Activated effector memory CD4-positive, alpha-beta T cell treated with Interleukin-2 at 50 U/mL for 16 hours (primary cell): ENCODE data around the gene MRPL28.
"Not testable (repeated sequence)": the region's sequence is repeated elsewhere in the genome, so short reads cannot be mapped to it uniquely, and the experiment has no call there.

ENCODE experiments used
- DNase-seq: peaks from one replicate; pipeline ENCODE4 v3.0.0-alpha.2; 2020

The MRPL28 gene

DNA sequence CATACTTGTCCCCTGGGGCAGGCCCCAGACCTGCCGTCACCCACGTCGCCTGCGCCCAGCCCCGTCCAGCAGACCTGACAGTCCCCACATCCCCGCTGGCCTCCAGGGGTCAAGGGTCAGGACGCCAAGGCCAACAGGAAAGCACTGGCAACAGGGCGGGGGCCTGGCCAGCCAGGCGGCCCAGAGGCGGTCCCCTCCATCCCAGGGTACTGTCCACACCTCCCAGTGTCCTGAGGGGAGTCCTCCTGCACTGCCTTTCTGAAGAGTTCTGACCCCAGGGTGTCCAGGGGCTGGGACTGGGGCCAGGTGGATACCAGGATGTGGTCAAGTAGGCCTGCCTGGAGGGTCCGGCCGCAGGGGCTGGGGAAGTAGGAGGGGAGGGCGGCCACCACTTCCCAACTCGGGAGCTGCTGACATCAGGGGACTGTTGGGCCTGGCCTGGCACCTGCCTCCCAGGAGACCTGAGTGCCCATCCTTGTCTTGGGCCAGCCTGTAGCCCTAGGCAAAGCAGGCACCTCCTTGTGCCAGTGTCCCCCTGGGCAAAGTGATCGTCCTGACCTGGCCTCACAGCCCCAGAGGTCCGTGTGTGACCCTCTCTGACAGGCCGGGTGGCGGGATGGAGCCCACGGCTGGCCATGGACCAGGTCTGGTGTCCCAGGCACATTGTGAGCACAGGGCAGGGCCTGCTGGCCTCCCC lies 11.1 kb downstream of the MRPL28 start:
- DNase-seq, result no peak

DNA sequence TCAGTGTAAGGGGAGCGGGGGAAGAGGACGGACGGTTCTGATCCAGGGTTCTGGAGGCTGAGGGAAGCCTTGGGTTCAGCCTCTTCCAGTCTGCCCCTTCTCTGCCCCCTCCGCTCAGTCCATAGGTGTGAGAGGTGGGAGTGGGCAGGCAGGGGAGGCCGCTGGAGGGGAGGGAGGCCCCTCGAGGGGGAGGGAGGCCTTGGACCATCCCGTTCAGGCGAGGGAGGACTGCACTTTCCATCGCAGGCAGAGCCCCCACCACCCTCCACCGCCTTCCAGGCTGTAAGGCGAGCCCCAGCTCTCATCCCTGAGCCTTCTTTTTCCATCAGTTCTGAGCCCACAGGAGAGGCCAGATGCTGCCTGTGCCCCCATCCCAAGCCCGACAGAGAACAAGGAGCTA lies 13.6 kb downstream of the MRPL28 start:
- DNase-seq, result no peak

DNA sequence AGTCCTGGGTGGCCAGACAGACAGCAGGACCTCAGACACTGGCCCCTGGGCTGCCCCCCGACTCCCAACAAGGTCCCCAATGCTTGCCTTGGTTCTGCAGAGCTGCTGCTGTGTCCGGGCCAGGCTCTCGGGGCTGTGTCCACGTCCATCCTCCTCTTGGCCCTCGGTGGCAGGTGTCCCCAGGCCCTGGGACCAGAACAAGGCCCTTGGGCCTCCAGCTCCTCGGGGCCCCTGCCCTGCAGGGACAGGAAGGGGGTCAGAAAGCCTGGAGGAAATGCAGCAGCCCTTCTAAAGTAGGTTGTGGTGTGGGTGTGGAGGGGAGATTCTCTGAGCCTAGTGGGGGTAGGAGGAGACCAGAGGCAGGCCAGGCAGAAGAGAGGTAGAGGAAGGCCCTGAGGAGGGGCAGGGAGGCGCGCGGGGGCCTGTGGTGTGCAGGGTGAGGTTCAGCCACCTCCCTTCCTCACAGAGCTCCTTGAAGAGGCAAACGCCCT lies 15.3 kb downstream of the MRPL28 start:
- DNase-seq, result peak; percentile 62

DNA sequence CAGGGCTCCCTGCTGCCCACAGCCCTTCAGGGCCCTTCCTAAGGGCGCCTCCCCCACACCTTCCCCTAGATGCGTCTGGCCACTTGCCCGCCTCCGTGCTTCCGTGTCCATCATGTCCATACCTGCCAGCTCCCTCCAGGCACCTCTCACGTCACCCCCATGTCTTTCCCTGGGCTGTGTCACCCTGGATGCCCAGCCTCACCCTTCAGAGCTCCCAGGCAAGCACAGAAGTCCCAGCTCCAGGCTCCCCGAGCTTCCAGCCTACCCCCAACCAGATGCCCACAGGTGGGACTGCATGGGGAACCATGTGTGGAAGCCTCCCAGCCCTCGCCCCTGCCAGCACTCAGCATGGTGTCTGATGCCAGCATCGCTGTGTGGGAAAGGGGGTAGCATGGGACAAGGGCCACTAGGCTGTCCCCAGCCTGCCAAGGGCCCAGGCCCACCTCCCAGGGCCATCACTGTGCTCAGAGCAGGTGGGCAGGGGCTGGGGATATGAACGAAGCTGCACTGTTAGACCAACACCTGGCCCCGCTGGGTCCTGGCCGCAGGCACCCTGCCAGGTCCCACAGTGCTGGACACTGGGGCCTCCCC lies 16.0 kb downstream of the MRPL28 start:
- no peak for DNase-seq

DNA sequence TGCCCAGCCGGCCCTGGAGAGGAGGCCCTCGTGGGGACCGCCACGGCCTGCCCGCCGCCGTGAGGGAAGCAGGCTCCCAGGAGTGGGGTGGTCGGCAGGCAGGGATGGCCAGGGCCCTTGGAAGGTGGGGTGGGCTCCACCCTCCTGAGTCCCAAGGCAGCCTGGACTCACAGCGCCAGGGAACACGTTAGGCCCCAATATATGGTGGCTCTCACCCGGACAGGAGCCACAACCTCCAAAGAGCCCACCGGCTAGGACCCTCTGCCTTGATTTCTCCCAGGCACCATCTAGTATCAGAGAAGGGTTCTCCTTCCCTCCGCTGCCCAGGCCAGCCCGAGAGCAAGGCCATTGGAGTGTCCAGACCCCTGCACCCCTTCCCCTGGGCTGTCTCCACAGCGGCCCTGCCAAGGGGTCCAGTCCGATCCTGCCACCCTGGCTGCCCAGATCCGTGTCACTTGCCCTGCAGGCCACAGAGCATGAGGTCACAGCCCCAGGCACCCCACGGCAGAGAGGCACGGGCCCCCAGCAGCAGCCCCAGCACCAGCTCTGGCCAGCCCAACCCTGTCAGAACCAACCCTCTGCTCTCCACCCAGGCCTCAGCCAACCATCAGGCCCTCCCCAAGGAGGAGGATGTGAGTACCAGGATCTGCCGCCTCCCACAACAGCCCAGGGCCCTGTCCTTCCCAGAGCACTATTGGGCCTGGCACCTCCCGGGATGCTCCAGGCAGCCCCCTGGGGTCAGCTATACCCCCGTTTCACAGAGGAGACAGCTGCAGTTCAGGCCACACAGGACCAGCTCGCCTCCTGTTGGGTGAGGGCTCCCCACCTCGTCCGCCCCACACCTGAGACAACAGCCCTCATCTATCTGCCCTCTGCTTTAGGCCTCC lies 16.7 kb downstream of the MRPL28 start:
- DNase-seq, result no peak

DNA sequence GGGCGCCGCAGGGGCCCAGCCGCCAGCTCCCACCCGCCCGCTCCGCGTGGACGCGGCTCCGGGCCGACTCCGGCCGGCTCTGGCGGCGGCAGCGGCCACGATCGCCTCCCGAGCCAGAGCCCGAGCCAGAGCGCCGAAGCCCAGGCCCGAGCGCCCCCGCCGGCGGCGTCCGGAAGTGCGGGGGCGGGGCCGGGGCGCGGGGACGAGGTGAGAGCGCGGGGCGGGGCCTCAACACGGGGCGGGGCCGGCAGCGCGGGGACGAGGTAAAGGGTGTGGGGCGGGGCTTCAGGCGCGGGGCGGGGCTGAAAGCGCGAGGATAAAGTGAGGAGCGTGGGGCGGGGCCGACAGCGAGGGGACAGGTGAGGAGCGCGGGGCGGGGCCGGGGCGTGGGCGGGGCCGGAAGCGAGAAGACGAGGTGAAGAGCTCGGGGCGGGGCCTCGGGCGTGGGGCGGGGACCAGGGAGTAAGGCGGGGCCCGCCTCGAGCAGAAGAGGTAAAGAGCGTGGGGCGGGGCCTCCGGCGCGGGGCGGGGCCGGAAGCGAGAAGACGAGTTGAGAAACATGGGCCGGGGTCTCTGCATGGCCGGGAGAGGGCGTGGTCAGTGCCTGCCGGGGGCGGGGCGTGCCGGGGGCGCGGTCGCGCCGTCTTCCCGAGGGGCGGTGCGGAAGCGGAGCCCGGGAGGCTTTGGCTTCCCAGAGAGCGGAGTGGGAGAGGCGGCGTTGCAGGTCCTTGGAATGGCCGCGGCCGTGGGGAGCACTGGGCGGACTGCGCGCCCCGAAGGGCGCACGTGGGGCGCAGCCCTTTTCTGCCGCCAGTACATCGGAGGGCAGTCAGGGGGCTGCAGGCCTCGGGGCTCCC lies 17.6 kb downstream of the MRPL28 start, which contains the start of gene AXIN1:
AXIN1 (minus strand) TSS at position 177 of the 857 bp plus-strand sequence. CDS start 5,698 bp downstream, outside the sequence.
- DNase-seq, result peak; percentile 99

DNA sequence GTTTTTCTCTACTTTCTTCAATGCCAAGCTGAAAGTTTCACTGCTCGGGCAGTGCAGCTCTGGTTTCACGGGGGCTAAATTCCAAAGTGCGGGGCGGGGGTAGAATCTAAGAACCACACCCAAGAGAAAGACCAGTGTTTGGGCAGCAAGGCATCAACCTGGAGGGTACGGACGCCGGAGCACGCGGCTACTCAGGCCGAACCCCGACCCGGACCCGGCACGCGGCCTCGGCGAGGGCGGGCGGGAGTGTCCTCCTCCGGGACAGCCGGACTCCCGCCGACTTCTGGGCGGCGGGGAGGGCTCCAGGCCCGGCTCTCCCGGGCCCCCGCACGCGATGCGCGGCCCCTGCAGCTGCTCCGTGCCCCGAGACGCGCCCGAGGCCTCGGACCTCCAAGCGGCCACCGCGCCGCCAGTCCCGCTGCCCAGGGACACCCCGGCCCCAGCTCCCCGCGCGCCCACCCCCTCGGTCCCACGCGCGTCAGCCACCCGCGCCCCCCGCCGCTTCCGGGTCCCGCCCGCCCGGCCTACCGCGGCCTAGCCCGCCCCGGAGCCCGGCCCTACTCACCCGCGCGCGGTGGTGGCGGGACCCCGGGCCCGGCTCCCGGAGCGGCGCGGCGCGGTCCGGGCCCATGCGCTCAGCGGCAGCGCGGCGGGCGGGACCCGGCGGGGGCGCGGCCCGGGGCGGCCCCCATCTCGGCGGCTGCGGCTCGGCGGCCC lies 18.4 kb downstream of the MRPL28 start:
- DNase-seq, result no peak

DNA sequence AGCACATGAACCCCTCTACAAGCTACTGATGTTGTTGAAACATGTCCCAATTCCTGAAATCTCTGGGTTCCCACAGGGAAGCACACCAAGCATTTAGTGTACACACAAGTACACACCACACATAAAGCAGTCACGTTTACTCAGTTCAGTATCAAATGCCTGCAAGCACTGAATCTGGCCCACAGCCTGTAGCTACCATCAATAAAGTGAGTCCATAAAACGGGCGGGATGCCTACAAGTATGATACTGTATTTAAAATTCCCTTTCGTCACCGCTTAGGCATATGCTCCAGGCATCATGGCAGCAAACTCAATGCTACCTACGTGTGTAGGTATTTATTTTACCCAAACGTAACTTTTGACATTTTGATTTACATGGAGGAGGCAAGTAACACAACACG lies 20.1 kb downstream of the MRPL28 start:
- no peak for DNase-seq

DNA sequence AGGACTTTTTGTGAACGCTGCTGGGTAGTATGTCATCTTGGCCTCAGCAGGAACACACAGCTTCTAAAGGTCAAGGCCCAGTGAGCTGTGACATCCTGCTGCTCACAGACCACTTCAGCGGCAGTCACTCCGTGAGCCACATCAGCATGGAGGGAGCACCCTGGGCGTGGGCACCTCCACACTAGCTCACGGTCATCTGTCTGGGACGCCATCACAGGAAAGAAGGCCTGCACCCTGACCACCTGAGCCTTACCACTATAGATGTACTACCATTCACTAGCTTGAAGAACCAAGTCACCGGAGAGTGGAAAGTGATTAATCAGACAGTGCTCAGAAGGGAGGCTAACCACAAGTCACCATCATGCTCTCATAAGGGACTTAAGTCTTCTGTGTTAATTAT lies 21.1 kb downstream of the MRPL28 start:
- DNase-seq, result no peak

DNA sequence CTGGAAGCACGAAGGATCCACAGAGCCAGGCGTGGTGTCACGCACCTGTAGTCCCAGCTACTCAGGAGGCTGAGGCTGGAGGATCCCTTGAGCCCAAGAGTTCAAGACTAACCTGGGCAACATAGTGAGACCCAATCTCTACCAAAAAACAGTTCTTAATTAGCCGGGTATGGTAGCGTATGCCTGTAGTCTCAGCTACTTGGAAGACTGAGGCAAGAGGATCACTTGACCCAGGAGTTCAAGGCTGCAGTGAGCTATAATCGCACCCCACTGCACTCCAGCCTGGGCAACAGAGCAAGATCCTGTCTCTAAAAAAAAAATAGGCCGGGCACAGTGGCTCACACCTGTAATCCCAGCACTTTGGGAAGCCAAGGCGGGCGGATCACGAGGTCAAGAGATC lies 21.8 kb downstream of the MRPL28 start:
- DNase-seq, result not testable (repeated sequence)

DNA sequence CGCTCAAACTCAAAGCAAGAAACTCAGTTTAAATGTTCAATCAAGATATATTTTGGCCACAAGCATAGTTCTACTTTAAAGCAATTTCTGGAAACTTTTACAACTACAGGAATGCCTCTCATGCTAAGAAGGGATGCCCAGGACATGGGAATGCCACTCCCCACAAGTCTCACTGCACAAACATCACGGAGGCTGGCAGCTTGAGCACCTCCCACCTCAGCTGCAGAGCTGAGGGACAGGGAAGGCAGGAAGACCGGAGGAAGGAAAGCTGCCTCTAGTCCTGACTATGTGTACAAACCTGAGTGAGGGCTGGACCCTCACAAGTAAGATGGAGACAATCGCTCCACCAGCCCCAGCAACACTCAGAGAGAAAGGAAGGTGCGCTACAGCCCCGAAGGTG lies 23.1 kb downstream of the MRPL28 start:
- no peak for DNase-seq

DNA sequence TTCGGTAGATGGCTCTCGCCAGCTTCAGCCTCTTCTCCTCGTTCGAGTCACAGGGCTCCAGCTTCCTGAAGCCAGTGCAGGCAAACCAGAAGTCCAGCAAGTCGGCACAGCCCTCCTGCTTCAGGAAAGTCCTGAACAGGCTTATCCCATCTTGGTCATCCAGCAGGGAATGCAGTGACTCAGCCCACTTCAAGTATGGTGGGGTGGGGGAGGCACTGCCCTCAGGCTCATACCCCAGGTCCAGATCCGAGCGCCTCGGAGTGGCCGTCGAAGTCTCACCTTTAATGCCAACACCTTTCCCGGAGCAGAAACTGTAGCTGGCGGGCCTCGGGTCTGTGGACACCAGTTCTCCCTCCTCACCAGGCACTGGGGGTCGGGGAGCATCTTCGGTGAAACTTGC lies 23.8 kb downstream of the MRPL28 start:
- DNase-seq, result no peak

DNA sequence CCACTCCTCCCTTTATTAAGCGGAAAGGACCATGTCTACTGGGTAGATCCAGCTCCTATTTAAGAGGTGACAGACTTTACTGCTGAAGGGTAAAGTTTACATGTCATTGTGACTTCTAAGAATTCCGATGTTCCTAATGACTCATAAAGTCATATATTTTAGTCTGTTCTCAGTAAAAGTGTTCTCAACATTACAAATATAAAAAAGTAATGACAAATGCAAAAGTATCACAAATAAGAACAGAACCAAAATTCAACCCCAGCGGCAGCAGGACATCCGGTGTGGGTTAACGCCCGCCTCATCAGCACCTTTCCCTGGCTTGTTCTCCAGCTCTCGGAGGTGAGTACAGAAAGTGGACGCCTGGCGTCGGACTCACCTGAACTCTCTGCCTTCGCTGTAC lies 24.6 kb downstream of the MRPL28 start:
- no peak for DNase-seq

DNA sequence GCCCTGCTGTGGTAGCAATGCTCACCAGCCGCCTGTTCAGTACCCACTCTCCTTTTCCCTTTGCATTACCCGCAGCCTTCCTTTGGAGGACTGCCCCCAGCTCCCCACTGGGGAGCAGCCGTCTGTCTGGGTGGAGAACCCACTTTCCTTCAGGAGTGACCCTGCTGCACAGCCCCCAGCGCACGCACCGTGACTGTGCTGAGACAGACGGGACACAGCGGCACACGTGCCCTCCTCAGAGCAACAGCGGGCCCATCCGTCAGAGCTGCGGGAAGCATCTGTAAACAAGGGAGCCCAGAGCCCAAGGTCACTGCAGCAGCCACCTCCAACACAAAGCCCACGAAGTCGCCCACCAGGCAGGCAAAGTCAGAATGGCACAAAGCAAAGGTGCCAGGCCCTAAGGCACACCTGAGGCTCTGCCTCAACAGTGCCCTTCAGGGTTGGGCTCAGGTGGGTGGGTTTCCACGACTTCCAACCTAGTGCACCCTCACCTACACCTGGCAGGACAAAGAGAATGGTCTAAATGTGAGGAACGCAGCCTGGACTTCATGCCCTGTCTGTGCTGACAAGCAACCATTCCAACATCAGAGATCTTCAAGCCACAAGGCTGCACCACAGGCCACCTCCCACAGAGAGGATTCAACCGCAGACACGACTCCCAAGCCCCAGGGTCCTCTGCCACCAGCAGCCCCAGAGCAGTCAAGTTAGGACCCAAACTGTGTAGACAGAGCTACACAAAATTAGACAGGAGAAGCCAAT lies 27.7 kb downstream of the MRPL28 start:
- no peak for DNase-seq

DNA sequence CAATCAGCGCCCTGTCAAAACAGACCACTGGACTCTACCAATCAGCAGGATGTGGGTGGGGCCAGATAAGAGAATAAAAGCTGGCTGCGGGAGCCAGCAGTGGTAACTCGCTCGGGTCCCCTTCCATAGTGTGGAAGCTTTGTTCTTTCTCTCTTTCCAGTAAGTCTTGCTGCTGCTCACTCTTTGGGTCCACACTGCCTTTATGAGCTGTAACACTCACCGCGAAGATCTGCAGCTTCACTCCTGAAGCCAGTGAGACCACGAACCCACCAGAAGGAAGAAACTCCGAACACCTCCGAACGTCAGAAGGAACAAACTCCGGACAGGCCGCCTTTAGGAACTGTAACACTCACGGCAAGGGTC lies 28.4 kb downstream of the MRPL28 start:
- DNase-seq, result not testable (repeated sequence)

DNA sequence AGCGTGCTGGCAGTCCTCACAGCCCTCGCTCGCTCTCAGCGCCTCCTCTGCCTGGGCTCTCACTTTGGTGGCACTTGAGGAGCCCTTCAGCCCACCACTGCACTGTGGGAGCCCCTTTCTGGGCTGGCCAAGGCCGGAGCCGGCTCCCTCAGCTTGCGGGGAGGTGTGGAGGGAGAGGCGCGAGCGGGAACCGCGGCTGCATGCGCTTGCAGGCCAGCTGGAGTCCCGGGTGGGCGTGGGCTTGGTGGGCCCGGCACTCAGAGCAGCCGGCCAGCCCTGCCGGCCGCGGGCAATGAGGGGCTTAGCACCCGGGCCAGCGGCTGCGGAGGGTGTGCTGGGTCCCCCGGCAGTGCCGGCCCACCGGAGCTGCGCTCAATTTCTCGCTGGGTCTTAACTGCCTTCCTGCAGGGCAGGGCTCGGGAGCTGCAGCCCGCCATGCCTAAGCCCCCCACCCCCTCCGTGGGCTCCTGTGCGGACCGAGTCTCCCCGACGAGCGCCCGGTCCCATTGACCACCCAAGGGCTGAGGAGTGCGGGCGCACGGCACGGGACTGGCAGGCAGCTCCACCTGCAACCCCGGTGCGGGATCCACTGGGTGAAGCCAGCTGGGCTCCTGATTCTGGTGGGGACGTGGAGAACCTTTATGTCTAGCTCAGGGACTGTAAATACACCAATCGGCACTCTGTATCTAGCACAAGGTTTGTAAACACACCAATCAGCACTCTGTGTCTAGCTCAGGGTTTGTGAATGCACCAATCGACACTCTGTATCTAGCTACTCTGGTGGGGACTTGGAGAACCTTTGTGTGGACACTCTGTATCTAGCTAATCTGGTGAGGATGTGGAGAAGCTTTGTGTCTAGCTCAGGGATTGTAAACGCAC lies 29.0 kb downstream of the MRPL28 start:
- not testable (repeated sequence) for DNase-seq

DNA sequence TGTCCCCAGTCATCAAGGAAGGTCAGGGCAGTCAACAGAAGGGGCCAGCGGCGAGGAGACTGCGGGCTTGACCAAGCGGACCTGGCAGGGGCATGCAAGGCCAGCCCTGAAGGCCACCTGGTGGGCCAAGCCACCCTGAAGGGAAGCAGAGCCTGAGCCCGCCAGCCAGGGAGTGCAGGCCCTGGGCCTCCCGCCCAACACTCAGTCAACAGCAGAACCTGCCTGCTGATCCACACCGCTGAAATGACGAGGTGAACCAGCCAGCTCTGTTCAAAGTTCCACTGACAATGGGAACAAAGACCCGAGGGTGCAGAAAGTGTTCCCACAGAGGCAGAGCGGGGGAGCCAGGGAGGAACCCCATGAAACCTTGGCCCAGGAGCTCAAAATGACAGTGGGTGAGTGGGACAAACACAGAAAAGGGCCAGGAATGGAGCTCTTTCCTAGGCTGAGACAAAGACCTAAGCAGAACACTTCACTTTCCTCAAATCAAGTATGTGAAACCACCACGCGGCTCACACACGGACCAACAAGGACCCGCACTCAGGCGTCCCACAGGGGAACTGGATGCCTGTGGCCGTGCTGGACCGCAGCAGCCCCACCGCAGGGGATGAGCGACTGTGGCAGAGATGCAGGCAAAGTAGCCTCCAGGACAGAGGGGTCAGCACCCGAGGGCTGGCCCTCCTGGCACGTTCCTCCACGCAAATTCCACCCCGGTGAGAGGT lies 29.8 kb downstream of the MRPL28 start:
- no peak for DNase-seq

DNA sequence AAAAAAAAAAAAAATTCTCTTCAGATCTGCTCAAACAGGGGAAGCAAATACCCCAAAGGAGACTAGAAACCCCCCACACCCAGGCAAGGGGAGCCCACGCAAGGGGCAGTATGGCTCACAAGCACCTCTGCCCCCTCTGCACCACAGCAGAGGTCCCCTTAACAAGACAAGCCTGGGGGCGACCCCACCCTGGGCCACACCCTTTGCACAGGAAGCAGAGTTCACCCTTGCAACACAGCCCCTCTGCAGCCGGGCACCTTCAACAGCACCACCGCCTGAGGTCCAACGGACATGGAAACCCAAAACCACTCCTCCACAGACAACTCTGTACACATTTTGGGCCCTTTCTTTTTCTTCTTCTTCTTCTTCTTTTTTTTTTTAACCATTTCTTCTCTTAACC lies 30.7 kb downstream of the MRPL28 start:
- no peak for DNase-seq

DNA sequence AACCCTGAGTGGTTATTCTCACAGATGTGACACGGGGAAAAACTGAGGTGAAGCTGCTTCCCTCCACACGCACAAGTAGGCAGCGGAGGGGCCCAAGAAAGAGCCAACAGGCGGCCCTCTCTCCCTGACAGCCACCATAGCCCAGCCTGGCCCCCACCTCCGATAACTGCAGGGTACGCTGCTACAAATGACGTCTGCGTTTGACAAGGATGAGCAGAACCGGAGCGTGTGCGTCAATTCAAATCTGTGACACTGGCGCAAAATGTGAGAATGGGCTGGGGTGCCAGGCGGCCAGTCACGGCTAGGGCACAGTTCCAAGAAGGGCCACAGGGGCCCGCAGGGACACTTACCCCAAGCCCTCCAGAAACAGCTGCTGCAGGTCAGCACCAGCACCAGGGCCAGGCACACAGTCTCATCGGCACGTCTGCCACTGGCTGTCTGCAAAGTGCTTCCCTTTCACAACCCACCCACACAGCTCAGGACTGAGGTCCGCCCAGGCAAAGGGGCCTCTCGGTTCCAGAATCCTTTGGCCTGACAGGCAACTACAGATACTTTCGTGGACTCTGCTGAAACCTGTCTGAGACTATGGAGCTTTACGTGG lies 32.3 kb downstream of the MRPL28 start:
- no peak for DNase-seq
